ENCODE data around the gene CD177. TPM values are rescaled to one million over a fixed set of nuclear protein-coding genes. Genes with fewer than 3 reads are reported as not detected.
"Not testable (repeated sequence)": the region's sequence is repeated elsewhere in the genome, so short reads cannot be mapped to it uniquely, and the experiment has no call there.

CD177 gene
- polyA plus RNA-seq (ENCODE audit: insufficient read length): 0.38 TPM

GRCh38 chr19:43353606-43354304 lies at the start of gene CD177:
TSS of gene CD177 (plus strand) at chr19:43353686. CDS start at chr19:43353715, 29 bp downstream.
- DNase-seq (ENCODE audit: low read depth): no peak

DNA sequence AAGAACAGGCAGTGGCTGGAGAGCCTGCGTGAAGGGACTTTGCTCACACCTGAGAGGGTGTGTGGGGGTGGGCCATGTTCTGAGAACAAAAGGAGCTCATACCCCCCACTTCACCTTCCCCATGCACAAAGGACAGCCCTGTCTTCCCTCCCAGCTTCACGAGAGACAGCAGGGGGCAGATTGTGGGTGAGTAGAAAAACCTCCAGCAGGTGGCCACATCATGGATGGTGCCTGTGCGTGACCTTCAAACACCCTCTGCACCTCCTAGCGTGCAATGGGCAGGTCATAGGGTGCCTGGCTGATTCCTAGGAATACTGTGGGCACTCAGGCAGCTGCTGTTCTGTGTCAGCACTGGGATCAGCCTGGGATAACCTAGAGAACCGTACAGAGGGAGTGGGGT lies 47.8 kb upstream of the CD177 start:
- DNase-seq (ENCODE audit: low read depth): no peak

DNA sequence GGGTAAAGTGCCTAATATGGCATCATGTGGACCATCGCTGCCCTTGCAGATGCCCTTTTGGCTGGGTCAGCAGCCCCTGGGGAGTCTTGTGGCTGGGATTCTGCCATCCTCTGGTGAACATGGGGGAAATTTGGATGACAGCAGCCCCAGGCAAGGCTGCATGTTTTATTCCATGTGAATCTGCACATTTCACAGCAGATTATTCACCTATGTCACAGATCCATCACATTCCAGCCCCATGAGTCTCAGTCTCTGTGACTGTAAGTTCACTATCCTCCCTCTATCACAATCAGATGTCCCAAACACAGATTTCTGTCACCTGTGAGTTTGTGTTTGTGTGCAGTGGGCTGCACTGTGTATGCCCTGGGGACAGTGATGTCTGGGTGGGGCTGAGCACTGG lies 47.4 kb upstream of the CD177 start:
- no peak for DNase-seq (ENCODE audit: low read depth)

- DNase-seq (ENCODE audit: low read depth): no peak
These were observed 45.2 kb upstream of the CD177 start for GRCh38 chr19:43308244-43308815.

GRCh38 chr19:43309466-43309865 lies 44.0 kb upstream of the CD177 start:
- no peak for DNase-seq (ENCODE audit: low read depth)

GRCh38 chr19:43310221-43310620 lies 43.3 kb upstream of the CD177 start:
- no peak for DNase-seq (ENCODE audit: low read depth)

DNA sequence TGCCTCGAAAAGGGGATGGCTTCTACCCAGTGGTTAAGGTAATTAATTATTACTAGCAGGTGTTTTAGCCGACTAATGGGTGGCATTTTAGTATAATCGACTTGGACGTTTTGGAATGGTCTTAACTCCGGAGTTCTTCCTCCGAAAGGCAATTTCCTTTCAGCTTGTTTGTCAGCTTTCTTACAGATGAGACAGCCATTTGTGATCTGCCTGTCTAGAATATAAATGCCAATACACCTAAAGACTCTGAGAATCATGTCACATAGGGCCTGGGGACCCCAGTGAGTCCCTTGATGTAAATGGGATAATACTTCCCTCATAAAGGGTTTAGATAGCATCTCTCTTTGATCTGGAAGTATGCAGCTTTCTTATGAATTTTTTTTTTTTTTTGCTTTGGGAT lies 42.2 kb upstream of the CD177 start:
- DNase-seq (ENCODE audit: low read depth): no peak

GRCh38 chr19:43311706-43312105 lies 41.8 kb upstream of the CD177 start:
- no peak for DNase-seq (ENCODE audit: low read depth)

DNA sequence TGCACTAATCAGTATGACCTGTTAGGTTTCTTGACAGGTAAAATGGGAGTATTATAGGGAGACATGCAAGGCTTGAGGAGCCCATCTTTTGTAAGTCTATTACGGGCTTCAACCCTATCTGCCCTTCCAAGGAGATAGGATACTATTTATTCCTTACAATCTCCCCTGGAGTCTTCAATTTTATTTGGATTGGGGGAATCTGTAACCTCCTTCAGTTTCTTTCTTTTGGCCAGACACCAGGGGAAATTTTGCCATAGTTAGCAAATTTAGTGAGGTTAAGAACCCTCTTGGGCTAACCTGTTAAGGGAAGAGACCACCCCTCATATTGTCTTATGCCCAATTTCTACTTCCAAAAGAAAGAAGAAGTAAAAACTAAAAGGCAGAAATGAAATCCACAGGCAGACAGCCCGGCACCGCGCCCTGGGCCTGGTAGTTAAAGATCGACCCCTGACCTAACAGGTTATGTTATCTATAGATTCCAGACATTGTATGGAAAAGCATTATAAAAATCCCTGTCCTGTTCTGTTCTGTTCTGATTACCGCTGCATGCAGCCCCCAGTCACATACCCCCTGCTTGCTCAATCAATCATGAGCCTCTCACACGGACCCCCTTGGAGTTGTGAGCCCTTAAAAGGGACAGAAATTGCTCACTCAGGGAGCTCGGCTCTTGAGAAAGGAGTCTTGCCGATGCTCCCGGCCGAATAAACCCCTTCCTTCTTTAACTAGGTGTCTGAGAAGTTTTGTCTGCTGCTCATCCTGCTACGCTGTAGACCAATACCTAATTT lies 39.6 kb upstream of the CD177 start:
- DNase-seq (ENCODE audit: low read depth): no peak

- DNase-seq (ENCODE audit: low read depth): no peak
These were observed 37.6 kb upstream of the CD177 start for GRCh38 chr19:43315851-43316250.

DNA sequence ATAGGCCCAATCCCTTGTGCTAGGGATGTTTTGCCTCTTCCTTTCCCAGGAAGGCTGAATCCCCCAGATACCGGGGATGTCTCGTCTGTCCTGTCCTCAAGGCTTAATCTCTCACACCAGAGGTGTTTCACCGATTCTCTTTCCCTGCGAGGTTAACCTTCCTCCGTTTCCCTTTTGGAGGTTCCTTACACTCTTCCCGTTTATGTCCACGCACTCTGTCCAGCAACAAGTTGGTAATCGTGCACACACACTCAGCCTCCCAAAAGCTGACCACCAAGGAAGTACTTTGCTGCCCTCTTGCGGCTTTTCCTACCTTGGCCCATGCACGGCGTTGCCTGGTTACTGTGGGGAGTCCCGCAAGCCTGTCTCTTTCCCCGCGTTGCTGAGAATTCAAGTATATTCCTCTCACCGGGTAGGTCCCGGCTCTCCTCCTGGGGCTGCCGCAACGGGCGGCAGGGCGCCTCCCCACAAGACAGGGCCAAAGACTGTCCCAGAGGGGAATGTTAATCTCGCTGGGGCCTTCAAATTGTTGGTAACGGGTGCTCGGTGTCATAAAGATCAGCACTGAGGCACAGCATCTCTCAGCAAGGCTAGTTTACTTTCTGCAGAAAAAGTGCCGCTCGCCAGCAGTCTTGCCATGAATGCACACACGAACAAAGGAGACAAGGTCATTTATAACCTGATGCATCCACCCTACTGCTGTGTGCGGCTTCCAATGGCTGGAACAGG lies 36.7 kb upstream of the CD177 start:
- DNase-seq (ENCODE audit: low read depth): no peak

- no peak for DNase-seq (ENCODE audit: low read depth)
These were observed 35.3 kb upstream of the CD177 start for GRCh38 chr19:43318203-43318602.

DNA sequence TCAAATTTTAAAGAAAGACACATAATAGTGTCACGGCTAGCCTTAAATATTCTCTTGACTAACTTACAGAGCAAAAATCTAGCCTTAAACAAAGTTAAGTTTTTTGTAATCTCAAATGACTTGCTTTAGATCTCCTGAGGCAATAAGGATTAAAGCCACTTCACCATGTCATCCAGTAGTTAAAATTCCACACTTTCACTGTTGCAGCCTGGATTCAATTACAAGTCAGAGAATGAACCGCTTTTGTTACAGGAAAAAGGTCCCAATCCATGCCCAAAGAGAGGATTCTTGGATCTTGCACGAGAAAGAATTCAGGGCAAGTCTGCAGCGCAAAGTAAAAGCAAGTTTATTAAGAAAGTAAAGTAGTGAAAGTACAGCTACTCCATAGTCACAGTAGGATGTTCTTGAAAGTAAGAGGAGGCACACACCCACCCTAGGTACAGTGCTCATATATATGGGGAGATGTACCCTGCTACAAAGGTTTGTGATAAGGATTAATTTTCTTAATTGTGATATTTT lies 34.6 kb upstream of the CD177 start:
- DNase-seq (ENCODE audit: low read depth): no peak

DNA sequence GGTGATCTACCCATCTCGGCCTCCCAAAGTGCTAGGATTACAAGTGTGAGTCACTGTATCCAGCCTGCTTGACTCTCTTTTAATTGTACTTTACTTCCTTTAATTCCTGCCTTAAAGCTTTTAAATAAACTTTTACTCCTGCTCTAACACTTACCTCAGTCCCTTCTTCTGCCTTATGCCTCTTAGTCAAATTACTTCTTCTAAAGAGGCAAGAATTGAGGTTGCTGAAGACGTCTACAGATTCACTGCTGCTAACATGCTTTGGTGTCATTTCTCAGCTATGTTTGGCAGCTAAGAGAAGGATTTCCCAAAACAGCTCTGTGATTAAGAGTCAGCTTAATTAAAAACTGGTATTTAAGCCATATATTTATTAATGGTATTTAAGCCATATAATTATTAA lies 32.9 kb upstream of the CD177 start:
- DNase-seq (ENCODE audit: low read depth): no peak

DNA sequence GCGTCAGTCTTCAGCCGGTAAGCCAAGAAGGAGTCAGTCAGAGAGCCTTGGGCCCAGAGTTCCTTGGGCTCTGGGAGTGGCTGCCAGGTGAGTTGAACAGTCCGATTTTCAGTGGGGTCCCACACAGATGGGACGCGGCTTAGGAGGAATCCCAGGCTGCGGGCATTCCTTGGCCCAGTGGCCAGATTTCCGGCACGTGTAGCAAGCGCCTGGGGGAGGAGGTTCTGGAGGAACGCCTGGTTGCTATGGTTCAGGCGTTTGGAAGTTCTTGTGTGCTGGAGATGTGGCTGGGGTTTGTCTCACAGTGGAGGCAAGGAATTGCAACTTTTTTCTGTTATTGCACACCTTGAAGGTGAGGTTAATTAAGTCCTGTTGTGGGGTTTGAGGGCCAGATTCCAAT lies 26.7 kb upstream of the CD177 start:
- DNase-seq (ENCODE audit: low read depth): not testable (repeated sequence)

GRCh38 chr19:43328561-43328960 lies 24.9 kb upstream of the CD177 start:
- DNase-seq (ENCODE audit: low read depth): not testable (repeated sequence)

- DNase-seq (ENCODE audit: low read depth): not testable (repeated sequence)
These were observed 24.4 kb upstream of the CD177 start for GRCh38 chr19:43329049-43329448.

- DNase-seq (ENCODE audit: low read depth): no peak
These were observed 23.5 kb upstream of the CD177 start for GRCh38 chr19:43329989-43330388.

DNA sequence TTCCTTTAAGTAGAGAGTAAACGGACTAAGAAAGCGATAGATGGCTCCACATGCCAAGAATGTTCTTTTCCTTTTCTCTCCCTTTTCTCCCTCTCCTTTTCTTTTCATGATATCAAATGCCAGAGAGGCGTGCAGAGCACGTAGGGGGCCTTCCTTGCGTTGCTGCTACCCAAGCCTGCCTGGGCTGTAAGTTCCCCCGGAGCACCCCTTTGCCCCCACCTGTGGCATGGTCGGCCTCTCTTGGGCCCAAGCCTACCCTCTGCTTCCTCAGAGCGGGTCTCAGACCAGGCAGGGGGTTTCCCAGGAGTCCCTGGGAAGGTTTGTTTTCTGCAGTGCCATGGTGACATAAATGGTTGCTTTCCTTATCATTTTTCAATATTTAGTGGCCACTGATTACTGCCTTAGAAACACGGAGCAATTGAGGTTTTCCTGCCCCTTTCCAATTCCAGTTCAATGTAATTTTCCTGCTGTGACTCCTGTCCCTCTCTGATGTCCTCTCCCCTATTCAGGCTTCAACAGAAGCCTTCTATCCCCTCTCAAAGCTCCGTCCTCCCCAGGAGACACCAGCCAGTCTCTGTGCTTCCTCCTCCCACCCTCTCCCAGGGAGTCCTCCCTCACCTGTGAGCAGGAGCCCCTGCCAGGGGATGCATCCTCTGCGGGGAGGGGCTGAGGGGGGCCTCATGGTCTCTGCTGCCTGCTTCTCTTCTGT lies 22.6 kb upstream of the CD177 start:
- no peak for DNase-seq (ENCODE audit: low read depth)

DNA sequence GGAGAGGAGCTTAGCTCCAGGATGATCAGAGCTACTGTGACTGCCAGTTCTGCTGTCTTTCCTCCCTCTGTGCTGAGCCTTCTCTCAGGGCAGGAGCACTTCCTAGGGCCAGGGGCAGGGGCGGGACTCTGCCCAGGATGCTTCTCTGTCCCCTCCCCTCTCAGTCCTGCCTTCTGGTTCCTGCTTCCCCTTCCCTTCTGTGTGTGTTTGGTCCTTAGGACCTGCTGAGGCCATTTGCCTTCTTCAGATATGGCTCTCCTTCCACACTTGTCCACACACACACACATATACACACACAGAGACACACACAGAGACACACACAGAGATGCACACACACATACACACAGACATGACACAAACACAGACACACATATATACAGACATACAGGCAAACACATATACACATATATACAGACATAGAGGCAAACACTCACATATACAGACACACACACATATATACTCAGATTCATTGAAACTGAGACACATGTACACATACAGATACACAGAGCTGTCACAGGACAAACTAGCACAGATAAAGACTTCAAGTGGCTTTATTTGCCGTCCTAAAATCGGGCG lies 22.0 kb upstream of the CD177 start:
- no peak for DNase-seq (ENCODE audit: low read depth)

All from forelimb muscle (tissue), 1 donor.